Muscle layer of colon (tissue), 2 donors: Measurements from ENCODE around the gene ACER3.

Experiments
- H3K27ac ChIP-seq: one replicate; pipeline ENCODE4 v1.7.0; 2013; ENCODE audit warnings: low read depth, mild to moderate bottlenecking, low read length, moderate library complexity
- H3K27me3 ChIP-seq, 2 donors: one replicate each; pipeline ENCODE4 v1.7.0; 2013; ENCODE audit warnings: low read length in 2 of 2, mild to moderate bottlenecking in 2 of 2; ENCODE audit not compliant: insufficient read depth in 2 of 2, control insufficient read depth in 1 of 2
- H3K36me3 ChIP-seq: one replicate; pipeline ENCODE4 v1.7.0; 2013; ENCODE audit warnings: mild to moderate bottlenecking, low read length; ENCODE audit not compliant: insufficient read depth
- H3K4me1 ChIP-seq: one replicate; pipeline ENCODE4 v1.7.0; 2013; ENCODE audit warnings: mild to moderate bottlenecking, low read length; ENCODE audit not compliant: insufficient read depth
- H3K4me3 ChIP-seq, 2 donors: one replicate each; pipeline ENCODE4 v1.7.0; 2013; ENCODE audit warnings: low read length in 2 of 2, low read depth in 1 of 2, mild to moderate bottlenecking in 1 of 2, moderate library complexity in 1 of 2
- H3K9ac ChIP-seq: one replicate; pipeline ENCODE4 v1.7.0; 2013; ENCODE audit warnings: low read length
- H3K9me3 ChIP-seq: one replicate; pipeline ENCODE4 v1.7.0; 2013; ENCODE audit warnings: mild to moderate bottlenecking, low read length
- donor health status: abdominal sarcoma.
- donor health status: Adenocarcinoma of cecum.

ACER3 gene

GRCh38 chr11:77066229-77067042 lies 205.7 kb downstream of the ACER3 start, which contains the start of gene CAPN5:
Gene CAPN5 (plus strand): TSS chr11:77066971. CDS start chr11:77084887, 17,916 bp downstream.
- peaks cover 23% of the 10 kb centered on the region for H3K4me1 ChIP-seq
- peak within 1 kb of the TSS; percentile 89 for H3K27ac ChIP-seq
- no peaks in the 10 kb centered on the region for H3K9me3 ChIP-seq
- H3K4me3 ChIP-seq = peak within 1 kb of the TSS; percentile 79 to 92
- no peaks in the 10 kb centered on the region for H3K27me3 ChIP-seq
- no peaks in the 10 kb centered on the region for H3K36me3 ChIP-seq
- H3K9ac ChIP-seq = peak within 1 kb of the TSS; percentile 71

DNA sequence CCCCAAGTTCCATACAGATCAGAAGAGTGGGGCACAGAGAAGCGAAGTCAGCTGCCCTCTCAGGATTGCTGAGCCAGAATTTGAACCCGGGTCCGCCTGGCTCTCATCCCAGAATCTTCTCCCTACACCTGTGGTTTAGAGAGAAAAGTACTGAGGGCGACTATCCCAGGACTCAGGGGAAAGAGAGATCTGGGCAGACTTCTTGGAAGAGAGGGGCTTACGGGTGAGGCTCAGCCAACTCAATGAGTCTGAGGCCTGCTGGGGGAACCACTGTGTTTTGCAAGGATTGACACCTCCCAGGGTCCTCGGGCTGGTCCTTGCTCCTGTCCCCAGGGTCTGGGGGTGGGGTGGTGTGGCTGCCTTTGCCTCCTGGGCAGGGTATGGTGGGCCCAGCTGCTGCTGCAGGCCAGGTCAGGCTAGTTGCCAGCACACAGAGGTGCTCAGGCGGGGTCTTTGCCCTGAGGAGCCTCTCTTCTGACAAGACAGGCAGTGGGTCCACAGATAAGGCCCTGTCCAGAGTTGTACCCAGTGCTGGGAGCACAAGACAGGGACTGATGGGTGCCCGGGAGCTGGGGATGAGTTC lies 207.2 kb downstream of the ACER3 start:
- Histone ChIP-seq H3K9ac (peak overlapping the region; percentile 0), H3K27ac (no peak overlapping the region), H3K36me3 (no peaks in the 10 kb centered on the region), H3K27me3 (no peaks in the 10 kb centered on the region), H3K4me1 (peaks cover 35% of the 10 kb centered on the region), H3K4me3 (peak overlapping the region in 1 of 2 donors; percentile 79), H3K9me3 (no peaks in the 10 kb centered on the region)

GRCh38 chr11:77068457-77069335 lies 208.0 kb downstream of the ACER3 start:
- Histone ChIP-seq H3K27ac (no peak overlapping the region), H3K4me1 (peaks cover 42% of the 10 kb centered on the region), H3K9ac (no peak overlapping the region), H3K4me3 (no peak overlapping the region), H3K36me3 (no peaks in the 10 kb centered on the region), H3K9me3 (no peaks in the 10 kb centered on the region), H3K27me3 (no peaks in the 10 kb centered on the region)

GRCh38 chr11:77069336-77069968 lies 208.7 kb downstream of the ACER3 start:
- Histone ChIP-seq H3K27me3 (no peaks in the 10 kb centered on the region), H3K4me1 (peaks cover 50% of the 10 kb centered on the region), H3K27ac (no peak overlapping the region), H3K36me3 (no peaks in the 10 kb centered on the region), H3K4me3 (no peak overlapping the region), H3K9ac (no peak overlapping the region), H3K9me3 (no peaks in the 10 kb centered on the region)

DNA sequence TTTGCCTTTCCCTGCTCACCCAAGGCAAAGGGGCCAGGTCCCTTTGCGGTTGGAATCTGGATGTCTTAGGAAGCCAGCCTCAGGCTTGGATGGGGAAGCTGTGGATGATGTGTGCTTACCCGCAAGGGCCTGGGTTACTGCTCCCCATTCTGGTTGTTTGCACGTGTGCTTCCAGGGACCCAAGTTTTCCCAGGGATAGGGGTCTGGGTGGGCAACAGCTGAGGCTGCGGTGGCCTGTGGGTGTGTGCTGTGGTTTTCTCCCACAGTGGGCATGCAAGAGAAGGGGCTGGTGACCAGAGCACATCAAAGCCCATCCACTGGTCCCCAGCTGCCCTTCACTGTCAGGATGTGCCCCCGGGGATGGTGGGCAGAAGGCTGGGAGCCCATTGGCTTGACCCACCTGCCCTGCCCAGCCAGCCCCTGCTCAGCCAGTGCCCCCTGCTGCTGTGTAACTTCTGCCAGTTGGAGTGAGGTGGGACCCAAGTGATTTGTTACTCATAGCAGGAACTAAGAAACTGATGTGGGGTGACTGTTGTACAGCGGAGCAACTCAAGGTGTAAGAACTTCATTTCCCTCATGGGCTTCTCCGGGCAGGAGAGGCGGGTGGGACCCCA lies 209.4 kb downstream of the ACER3 start:
- no peaks in the 10 kb centered on the region for H3K27me3 ChIP-seq
- no peaks in the 10 kb centered on the region for H3K9me3 ChIP-seq
- H3K36me3 ChIP-seq = no peaks in the 10 kb centered on the region
- H3K4me1 ChIP-seq = peaks cover 52% of the 10 kb centered on the region
- no peak overlapping the region for H3K9ac ChIP-seq
- H3K4me3 ChIP-seq = no peak overlapping the region
- H3K27ac ChIP-seq = no peak overlapping the region

DNA sequence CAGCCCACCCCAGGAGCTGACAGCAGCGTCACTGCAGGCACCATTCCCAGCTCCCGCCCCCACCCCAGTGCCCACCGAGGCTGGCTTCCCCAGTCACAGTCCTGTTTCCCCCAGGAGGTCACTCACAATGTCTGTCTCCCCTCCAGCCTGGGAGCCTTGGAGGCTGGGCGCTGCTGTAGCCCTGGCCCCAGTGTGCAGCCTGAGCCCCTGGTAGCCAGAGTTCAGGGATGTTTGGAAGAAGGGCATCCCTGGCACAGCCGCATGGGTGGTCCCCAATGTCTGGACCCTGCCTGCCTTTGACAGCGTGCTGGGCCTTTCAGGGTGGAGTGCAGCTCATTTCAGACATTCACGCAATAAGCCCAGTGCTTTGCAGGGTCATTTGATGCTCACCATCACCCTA lies 210.4 kb downstream of the ACER3 start:
- no peaks in the 10 kb centered on the region for H3K36me3 ChIP-seq
- H3K4me1 ChIP-seq = peaks cover 45% of the 10 kb centered on the region
- H3K27ac ChIP-seq = no peak overlapping the region
- H3K27me3 ChIP-seq = no peaks in the 10 kb centered on the region
- no peak overlapping the region for H3K4me3 ChIP-seq
- no peak overlapping the region for H3K9ac ChIP-seq
- H3K9me3 ChIP-seq = no peaks in the 10 kb centered on the region

DNA sequence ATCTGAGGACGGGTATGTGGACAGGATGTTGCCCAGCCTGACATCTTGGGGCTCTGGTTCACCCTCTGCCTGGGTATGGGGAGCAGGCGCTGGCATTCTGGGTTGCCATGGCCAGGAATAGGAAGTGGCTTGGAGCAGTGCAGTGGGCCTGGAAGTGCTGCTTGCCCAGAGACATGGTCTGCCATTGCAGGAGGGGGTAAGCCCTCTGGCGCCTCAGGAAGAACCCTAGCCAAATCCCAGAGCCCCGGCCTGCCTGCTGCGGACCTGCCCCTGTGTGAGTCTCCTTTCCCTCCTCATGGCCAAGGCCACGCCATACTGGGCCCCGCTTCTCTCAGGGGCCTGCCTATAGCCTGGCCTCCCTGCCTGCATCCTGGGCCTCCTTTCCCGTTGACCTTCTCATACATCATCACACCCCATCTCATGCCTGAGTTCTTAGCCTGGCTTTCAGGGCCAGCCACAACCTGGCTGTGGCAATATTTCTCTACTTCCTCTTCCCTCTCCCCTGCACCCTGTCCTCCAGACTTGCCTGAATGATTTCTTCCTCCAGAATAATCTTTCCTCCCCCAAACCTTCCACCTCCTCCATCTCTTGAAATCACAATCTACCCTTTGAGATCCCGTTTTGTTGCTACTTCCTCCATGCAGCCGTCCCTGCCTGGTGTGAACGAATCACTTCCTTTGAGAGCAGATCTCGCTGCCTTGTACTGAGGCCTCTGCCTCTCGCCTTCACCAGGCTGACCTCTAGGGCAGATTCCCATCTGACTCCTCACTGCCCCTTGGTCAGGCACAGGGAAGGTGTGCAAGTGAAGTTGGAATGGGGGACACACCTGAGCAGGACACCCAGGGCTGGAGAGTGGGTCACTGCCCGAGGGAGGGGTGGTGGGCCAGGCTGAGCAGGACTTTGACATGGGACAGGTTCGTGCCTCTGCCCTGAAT lies 211.2 kb downstream of the ACER3 start:
- Histone ChIP-seq H3K9me3 (no peaks in the 10 kb centered on the region), H3K4me3 (no peak overlapping the region), H3K27ac (peak overlapping the region; percentile 27), H3K36me3 (no peaks in the 10 kb centered on the region), H3K4me1 (peaks cover 45% of the 10 kb centered on the region), H3K9ac (peak overlapping the region; percentile 10), H3K27me3 (no peaks in the 10 kb centered on the region)

GRCh38 chr11:77072851-77073327 lies 212.2 kb downstream of the ACER3 start:
- H3K36me3 ChIP-seq = no peaks in the 10 kb centered on the region
- H3K27ac ChIP-seq = peak overlapping the region; percentile 72
- H3K9ac ChIP-seq = peak overlapping the region; percentile 10
- no peaks in the 10 kb centered on the region for H3K27me3 ChIP-seq
- peaks cover 38% of the 10 kb centered on the region for H3K4me1 ChIP-seq
- peak overlapping the region in 1 of 2 donors; percentile 6 for H3K4me3 ChIP-seq
- H3K9me3 ChIP-seq = no peaks in the 10 kb centered on the region

- Histone ChIP-seq H3K36me3 (no peaks in the 10 kb centered on the region), H3K4me1 (peaks cover 32% of the 10 kb centered on the region), H3K9me3 (no peaks in the 10 kb centered on the region), H3K27me3 (no peaks in the 10 kb centered on the region), H3K9ac (peak overlapping the region; percentile 64), H3K4me3 (no peak overlapping the region), H3K27ac (peak overlapping the region; percentile 91)
Observed at GRCh38 chr11:77073328-77074001, 212.7 kb downstream of the ACER3 start.
